IPS-18c (cell line): Measurements from ENCODE around the gene LRRFIP2.
"Not testable (repeated sequence)": the region's sequence is repeated elsewhere in the genome, so short reads cannot be mapped to it uniquely, and the experiment has no call there.

Source experiments
- H3K4me3 ChIP-seq: 2 replicates; pipeline ENCODE4 v1.7.0; 2013; ENCODE audit warnings: low read depth, mild to moderate bottlenecking, low read length, moderate library complexity; ENCODE audit not compliant: insufficient read depth
- H3K9me3 ChIP-seq: one replicate; pipeline ENCODE4 v1.6.1; 2013; ENCODE audit warnings: mild to moderate bottlenecking, low read length, moderate library complexity; ENCODE audit not compliant: control insufficient read depth, insufficient read depth

LRRFIP2 gene, protein sequence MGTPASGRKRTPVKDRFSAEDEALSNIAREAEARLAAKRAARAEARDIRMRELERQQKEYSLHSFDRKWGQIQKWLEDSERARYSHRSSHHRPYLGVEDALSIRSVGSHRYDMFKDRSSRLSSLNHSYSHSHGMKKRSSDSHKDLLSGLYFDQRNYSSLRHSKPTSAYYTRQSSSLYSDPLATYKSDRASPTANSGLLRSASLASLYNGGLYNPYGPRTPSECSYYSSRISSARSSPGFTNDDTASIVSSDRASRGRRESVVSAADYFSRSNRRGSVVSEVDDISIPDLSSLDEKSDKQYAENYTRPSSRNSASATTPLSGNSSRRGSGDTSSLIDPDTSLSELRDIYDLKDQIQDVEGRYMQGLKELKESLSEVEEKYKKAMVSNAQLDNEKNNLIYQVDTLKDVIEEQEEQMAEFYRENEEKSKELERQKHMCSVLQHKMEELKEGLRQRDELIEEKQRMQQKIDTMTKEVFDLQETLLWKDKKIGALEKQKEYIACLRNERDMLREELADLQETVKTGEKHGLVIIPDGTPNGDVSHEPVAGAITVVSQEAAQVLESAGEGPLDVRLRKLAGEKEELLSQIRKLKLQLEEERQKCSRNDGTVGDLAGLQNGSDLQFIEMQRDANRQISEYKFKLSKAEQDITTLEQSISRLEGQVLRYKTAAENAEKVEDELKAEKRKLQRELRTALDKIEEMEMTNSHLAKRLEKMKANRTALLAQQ

GRCh38 chr3:37174532-37175126 is at the start of gene LRRFIP2:
TSS of gene LRRFIP2 (minus strand) at chr3:37174582. CDS start at chr3:37148983, 25,599 bp downstream.
- Histone ChIP-seq H3K4me3 (peak within 1 kb of the TSS; percentile 93), H3K9me3 (no peaks in the 10 kb centered on the region)

DNA sequence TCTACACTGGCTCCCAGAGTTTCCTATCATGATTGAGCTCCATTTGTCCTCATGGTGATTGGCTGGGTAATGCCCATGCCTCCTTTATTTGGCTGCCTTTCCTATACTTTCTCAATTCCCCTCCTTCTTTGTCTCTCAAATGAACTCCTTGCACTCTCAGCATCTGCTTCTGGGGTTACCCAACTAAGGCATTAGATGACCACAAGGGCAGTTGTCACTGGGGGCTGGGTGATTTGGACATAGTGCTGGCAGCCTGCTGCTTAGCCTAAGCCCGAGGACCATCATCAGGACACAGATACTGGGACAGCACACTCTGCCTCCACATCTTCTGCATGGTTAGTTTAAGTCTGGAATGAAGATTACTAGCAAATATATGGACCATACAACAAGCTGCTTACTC is 49.2 kb upstream of the LRRFIP2 start:
- Histone ChIP-seq H3K4me3 (no peak overlapping the region), H3K9me3 (no peaks in the 10 kb centered on the region)

GRCh38 chr3:37223141-37223558 is 48.8 kb upstream of the LRRFIP2 start:
- no peak overlapping the region for H3K4me3 ChIP-seq
- no peaks in the 10 kb centered on the region for H3K9me3 ChIP-seq

DNA sequence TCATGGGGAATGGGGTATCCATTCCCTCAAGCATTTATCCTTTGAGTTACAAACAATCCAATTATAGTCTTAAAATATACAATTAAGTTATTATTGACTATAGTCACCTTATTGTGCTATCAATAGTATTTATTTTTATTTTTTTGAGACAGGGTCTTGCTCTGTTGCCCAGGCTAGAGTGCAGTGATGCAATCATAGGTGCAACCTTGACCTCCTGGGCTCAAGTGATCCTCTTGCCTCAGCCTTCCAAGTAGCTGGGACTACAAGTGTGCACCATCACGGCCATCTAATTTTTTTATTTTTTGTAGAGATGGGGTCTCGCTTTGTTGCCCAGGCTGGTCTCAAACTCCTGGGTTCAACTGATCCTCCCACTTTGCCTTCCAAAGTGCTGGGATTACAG is 48.2 kb upstream of the LRRFIP2 start:
- not testable (repeated sequence) for H3K4me3 ChIP-seq, H3K9me3 ChIP-seq

GRCh38 chr3:37221407-37221806 is 47.0 kb upstream of the LRRFIP2 start:
- Histone ChIP-seq H3K4me3 (no peak overlapping the region), H3K9me3 (peaks cover 2% of the 10 kb centered on the region)

DNA sequence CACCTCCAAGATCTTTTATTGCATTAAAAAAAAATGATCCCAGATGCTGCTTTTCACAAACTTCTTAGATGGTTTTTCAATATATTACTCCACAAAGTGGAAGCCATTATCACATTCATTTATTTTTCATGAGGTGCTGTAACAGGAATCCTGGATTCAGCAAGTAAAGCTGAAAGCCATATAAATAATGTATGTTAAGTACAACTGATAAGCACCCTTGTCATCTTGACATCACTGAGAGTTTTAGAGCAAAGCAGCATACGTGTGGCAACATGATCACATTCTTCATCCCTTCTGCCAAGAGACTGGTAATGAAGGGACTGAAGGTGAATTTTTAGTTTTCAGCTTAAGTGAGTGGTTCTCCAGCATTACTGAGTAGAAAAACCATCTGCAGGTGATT is 44.9 kb upstream of the LRRFIP2 start:
- no peak overlapping the region for H3K4me3 ChIP-seq
- peaks cover 2% of the 10 kb centered on the region for H3K9me3 ChIP-seq

DNA sequence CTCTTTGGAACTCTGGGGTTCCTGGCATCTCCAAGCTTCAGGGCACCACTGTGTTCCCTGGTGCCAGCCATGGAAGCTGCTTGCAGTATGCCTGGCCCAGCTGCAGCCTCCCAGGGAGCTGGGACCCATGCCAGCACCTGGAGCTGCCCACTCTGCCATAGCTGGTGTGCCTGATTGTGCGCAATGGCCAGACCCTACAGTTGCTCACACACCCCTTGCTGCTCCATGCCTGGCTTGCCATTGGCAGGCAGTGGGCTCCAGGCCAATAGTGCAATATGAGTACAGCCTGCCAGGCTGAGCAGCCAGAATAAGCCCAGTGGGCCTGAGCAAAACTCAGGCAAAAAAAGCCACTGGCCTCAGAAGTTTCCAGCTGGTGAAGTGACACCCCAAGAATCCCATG is 43.8 kb upstream of the LRRFIP2 start:
- Histone ChIP-seq H3K9me3 (peaks cover 2% of the 10 kb centered on the region), H3K4me3 (no peak overlapping the region)

GRCh38 chr3:37217098-37217849 is 42.9 kb upstream of the LRRFIP2 start:
- H3K9me3 ChIP-seq, result peaks cover 2% of the 10 kb centered on the region
- H3K4me3 ChIP-seq, result no peak overlapping the region

GRCh38 chr3:37216597-37217097 is 42.3 kb upstream of the LRRFIP2 start:
- Histone ChIP-seq H3K4me3 (no peak overlapping the region), H3K9me3 (peaks cover 2% of the 10 kb centered on the region)

DNA sequence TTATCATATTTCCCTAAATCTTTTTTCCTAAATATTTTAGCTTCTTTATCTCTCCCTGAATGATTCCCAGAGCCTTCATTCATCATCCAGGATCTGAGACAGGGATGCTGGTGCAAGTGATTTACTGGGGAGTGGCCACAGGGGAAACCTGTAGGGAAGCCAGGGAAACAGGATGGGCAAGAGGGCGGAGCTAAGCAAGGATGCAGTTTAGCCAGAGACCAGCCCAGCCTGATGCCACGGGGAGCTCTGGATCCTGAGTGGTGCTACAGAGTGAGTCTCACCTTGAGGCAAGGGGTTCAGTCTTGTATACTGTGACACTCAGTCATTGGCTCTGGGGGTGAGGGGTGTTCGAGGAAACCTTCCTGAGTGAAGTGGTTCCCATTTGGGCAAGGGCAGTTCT is 39.7 kb upstream of the LRRFIP2 start:
- H3K9me3 ChIP-seq, result peaks cover 2% of the 10 kb centered on the region
- H3K4me3 ChIP-seq, result no peak overlapping the region

DNA sequence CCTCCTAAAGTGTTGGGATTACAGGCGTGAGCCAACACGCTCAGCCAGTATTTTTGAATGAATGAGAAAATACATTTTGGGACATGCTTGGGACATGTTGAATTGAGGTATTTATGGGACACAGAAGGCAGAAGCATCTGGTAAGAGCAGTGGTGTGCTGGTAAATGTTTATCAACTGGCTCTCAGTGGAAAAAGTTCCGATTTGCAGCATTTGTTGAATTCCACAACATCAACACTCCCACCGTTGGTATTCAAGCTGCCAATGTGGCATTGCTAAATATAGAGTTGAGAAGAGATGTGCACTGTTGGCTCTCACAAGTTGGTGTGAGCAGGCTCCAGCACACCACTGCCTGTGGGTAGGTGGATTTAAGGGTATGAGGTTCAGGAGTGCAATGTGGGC is 35.8 kb upstream of the LRRFIP2 start:
- Histone ChIP-seq H3K9me3 (no peaks in the 10 kb centered on the region), H3K4me3 (no peak overlapping the region)

DNA sequence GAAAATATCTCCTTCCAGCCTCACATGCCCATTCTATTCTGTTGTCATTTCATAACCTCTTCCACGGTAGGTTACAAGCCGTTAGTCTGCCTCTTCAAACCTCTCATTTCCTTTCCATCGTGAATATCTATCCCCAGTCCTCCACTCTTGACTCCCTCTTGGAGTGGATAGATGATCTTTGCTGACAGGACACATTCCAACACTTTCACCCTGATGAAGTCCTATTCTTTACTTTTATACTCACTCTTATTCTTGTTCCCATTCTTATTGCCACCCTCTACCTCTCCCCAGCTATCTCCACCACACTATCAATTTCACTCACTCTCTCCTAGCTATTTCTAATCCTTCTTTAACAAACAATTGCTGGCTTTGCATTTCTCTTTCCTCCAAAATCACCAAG is 34.2 kb upstream of the LRRFIP2 start:
- not testable (repeated sequence) for H3K4me3 ChIP-seq, H3K9me3 ChIP-seq

DNA sequence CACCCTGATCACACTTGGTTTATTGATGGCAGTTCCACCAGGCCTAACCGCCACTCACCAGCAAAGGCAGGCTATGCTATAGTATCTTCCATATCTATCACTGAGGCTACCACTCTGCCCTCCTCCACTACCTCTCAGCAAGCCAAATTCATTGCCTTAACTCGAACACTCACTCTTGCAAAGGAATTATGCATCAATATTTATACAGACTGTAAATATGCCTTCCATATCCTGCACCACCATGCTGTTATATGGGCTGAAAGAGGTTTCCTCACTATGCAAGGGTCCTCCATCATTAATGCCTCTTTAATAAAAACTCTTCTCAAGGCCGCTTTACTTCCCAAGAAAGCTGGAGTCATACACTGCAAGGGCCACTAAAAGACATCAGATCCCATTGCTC is 33.6 kb upstream of the LRRFIP2 start:
- not testable (repeated sequence) for H3K4me3 ChIP-seq, H3K9me3 ChIP-seq

DNA sequence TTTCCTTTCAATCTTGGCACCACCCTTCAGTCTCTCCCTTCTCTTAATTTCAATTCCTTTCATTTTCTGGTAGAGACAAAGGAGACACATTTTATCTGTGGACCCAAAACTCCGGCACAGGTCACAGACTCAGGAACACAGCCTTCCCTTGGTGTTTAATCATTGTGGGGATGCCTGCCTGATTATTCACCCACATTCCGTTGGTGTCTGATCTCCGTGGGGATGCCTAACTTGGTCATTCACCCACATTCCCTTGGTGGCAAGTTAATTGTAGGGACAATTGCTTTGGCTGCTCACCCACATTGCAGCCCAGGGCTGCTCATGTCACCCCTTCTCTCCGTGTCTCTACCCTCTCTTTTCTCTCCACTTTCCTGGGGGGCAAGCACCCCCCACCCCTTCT is 31.7 kb upstream of the LRRFIP2 start:
- not testable (repeated sequence) for H3K4me3 ChIP-seq, H3K9me3 ChIP-seq

DNA sequence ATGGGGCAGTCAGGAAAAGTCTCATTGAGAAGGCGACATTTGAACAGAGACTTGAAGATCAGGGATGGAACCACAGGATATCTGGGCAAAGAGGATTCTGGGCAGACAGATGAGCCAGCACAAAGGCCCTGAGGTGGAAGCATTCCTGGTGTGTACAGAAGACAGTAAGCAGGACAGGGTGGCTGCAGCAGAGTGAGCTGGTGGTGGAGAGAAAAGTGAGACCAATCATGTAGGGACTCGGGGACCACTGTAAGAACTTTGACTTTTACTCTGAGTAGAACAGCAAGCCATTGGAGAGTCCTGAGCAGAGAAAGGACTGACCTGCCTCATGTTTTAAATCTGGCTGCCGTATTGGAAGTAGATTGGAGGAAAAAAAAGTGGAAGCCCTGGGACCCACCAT is 29.9 kb upstream of the LRRFIP2 start:
- no peaks in the 10 kb centered on the region for H3K9me3 ChIP-seq

GRCh38 chr3:37202035-37202434 is 27.7 kb upstream of the LRRFIP2 start:
- no peak overlapping the region for H3K4me3 ChIP-seq

More for the DNA sequence above, 29.9 kb upstream of the LRRFIP2 start:
- H3K4me3 ChIP-seq, result no peak overlapping the region

GRCh38 chr3:37200141-37200540 is 25.8 kb upstream of the LRRFIP2 start:
- H3K4me3 ChIP-seq, result no peak overlapping the region
- no peaks in the 10 kb centered on the region for H3K9me3 ChIP-seq

More at GRCh38 chr3:37202035-37202434, 27.7 kb upstream of the LRRFIP2 start:
- no peaks in the 10 kb centered on the region for H3K9me3 ChIP-seq
